ENCODE data around the gene PLEKHO2.

PLEKHO2 gene

DNA sequence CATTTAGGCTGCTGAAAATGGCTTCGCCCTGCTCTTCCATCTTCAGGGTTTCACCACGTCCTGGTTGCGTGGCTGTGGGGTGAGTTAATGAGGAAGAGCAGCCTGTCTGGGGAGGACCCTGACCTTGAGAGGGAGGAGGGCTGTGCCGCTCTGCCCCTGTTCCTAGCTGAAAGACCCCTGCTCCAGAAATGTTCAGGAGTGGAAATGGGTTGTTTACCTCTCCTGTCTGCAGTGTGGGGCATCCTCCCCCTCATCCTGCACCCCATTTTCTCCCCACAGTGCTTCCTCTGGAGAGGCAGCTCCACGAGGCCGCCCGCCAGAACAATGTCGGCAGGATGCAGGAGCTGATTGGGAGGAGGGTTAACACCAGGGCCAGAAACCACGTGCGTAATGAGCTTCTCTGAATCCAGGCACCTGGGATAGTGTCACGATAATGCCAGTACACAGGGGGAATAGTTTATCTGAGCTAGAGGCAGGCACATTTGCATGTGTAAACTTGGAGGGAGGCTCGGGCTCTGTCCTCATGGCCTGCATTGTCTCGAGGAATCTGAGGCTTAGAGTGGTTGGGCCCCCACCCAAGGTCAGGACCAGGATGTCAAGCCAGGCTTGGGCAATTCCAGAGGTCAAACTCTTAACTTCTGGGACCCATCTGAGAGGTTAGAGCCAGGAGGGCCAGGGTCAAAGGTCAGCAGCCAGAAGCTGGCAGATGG lies 74.0 kb downstream of the PLEKHO2 start:
- H3K27ac ChIP-seq (ENCODE audit: low read depth, low read length) = no peak overlapping the region
- H3K4me3 ChIP-seq (ENCODE audit: low read depth, low read length) = no peak overlapping the region
- no peak overlapping the region for H2AFZ ChIP-seq (ENCODE audit: low read length, unreplicated experiment)
- H3K27me3 ChIP-seq (ENCODE audit: insufficient read depth, low read length) = no peaks in the 10 kb centered on the region
- H3K79me2 ChIP-seq (ENCODE audit: control insufficient read depth, insufficient read depth, low read length, unreplicated experiment) = no peaks in the 10 kb centered on the region
- no peaks in the 10 kb centered on the region for H3K36me3 ChIP-seq (ENCODE audit: insufficient read depth, low read length)
- H3K4me1 ChIP-seq (ENCODE audit: control insufficient read depth, insufficient read depth, low read length, unreplicated experiment) = no peaks in the 10 kb centered on the region

DNA sequence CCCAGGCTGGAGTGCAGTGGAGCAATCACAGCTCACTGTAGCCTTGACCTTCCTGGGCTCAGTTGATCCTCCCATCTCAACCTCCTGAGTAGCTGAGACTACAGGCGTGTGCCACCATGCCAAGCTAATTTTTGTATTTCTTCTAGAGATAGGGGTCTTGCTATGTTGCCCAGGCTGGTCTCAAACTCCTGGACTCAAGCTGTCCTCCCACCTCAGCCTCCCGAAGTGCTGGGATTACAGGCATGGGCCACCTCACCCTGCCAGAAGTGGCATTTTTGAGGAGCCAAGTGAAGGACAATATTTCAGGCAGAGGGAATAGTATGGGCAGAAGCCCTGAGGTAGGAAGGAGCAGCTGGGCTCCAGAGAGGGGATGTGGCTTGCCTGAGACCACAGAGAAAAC lies 74.7 kb downstream of the PLEKHO2 start:
- H3K4me3 ChIP-seq (ENCODE audit: low read depth, low read length) = no peak overlapping the region

DNA sequence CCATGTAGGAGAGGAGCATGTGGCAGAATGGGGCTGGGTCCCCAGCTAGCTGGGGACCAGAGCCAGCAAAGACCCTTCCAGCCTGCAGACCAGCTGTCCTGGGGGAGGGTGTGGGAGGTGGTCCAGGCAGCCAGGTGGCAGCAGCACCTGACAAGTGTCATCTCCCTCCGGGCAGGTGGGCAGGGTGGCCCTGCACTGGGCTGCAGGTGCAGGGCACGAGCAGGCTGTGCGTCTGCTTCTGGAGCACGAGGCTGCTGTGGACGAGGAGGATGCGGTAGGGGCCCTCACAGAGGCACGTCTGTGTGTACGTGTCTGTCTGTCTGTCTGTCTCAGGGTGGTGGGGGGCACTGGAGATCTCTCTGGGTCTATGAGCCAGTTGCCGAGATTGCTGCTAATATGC lies 75.5 kb downstream of the PLEKHO2 start:
- no peaks in the 10 kb centered on the region for H3K27me3 ChIP-seq (ENCODE audit: insufficient read depth, low read length)
- no peaks in the 10 kb centered on the region for H3K79me2 ChIP-seq (ENCODE audit: control insufficient read depth, insufficient read depth, low read length, unreplicated experiment)

More for the DNA sequence above, 74.7 kb downstream of the PLEKHO2 start:
- Histone ChIP-seq H2AFZ (ENCODE audit: low read length, unreplicated experiment) (no peak overlapping the region), H3K79me2 (ENCODE audit: control insufficient read depth, insufficient read depth, low read length, unreplicated experiment) (no peaks in the 10 kb centered on the region), H3K27ac (ENCODE audit: low read depth, low read length) (no peak overlapping the region), H3K27me3 (ENCODE audit: insufficient read depth, low read length) (no peaks in the 10 kb centered on the region), H3K36me3 (ENCODE audit: insufficient read depth, low read length) (no peaks in the 10 kb centered on the region), H3K4me1 (ENCODE audit: control insufficient read depth, insufficient read depth, low read length, unreplicated experiment) (no peaks in the 10 kb centered on the region)

More for the DNA sequence above, 75.5 kb downstream of the PLEKHO2 start:
- H3K4me3 ChIP-seq (ENCODE audit: low read depth, low read length) = no peak overlapping the region
- no peak overlapping the region for H2AFZ ChIP-seq (ENCODE audit: low read length, unreplicated experiment)
- no peaks in the 10 kb centered on the region for H3K36me3 ChIP-seq (ENCODE audit: insufficient read depth, low read length)
- H3K4me1 ChIP-seq (ENCODE audit: control insufficient read depth, insufficient read depth, low read length, unreplicated experiment) = peaks cover 5% of the 10 kb centered on the region
- H3K27ac ChIP-seq (ENCODE audit: low read depth, low read length) = no peak overlapping the region
